Colonic mucosa (tissue), 4 donors: ENCODE measurements around the gene SPO11. TPM values are rescaled to one million over a fixed set of nuclear protein-coding genes. Genes with fewer than 3 reads are reported as not detected.
A peak's percentile ranks its signal among the peaks of the same experiment; 100 is the strongest.

ENCODE experiments used
- DNase-seq: peaks from one replicate; pipeline ENCODE4 v3.0.0-alpha.2; 2020
- H3K27ac ChIP-seq: fragments of 200-600 bp; one replicate; pipeline ENCODE4 v1.8.0; 2021
- H3K27me3 ChIP-seq: fragments of 200-600 bp; one replicate; pipeline ENCODE4 v1.8.0; 2021
- H3K36me3 ChIP-seq: fragments of 200-600 bp; one replicate; pipeline ENCODE4 v1.8.0; 2021
- H3K4me1 ChIP-seq: fragments of 200-600 bp; one replicate; pipeline ENCODE4 v1.8.0; 2021; ENCODE audit warnings: mild to moderate bottlenecking
- H3K4me3 ChIP-seq: fragments of 200-600 bp; one replicate; pipeline ENCODE4 v1.8.0; 2021
- H3K9ac ChIP-seq, 2 donors: one replicate each; pipeline ENCODE4 v1.7.0; 2013; ENCODE audit warnings: control low read depth in 2 of 2, low read depth in 2 of 2, low read length in 2 of 2
- H3K9me3 ChIP-seq: fragments of 200-600 bp; one replicate; pipeline ENCODE4 v1.8.0; 2021
- CTCF ChIP-seq: fragments of 200-600 bp; IDR thresholded peaks from one replicate; pipeline ENCODE4 v1.8.0; 2022; ENCODE audit warnings: antibody characterized with exemption, mild to moderate bottlenecking
- intact Hi-C: fragments of 100-400 bp; cut with DNase I; formaldehyde crosslinking; loops from one replicate; pipeline ENCODE4 v1.14.1; 2022
- total RNA-seq, 2 donors: library from RNA; stranded (reverse); fragmentation: NEBNext Ultra II Directional in 1 of 2; extraction: Animal tissue kit (Norgen Biotek cat#: 25700) in 1 of 2; gene quantifications; one replicate each; pipeline ENCODE4 v1.2.1, GENCODE V29; 2021
- donor health status: healthy.
- donor health status: DM: no; HTN: no; CAD: no.
- donor health status: DM: no; HTN: no; CAD: no.

Gene SPO11
- total RNA-seq, 2 donors from 2014 or later: not detected

GRCh38 chr20:57382516-57382915 lies 52.9 kb downstream of the SPO11 start:
- no peak overlapping the region for H3K27ac ChIP-seq
- no peak for DNase-seq
- H3K4me1 ChIP-seq: peaks cover 11% of the 10 kb centered on the region
- intact Hi-C loops: no loop called here
- no peak for TF ChIP-seq CTCF
- no peak overlapping the region for H3K9ac ChIP-seq
- no peaks in the 10 kb centered on the region for H3K27me3 ChIP-seq
- no peak overlapping the region for H3K4me3 ChIP-seq
- no peaks in the 10 kb centered on the region for H3K9me3 ChIP-seq
- no peaks in the 10 kb centered on the region for H3K36me3 ChIP-seq

- DNase-seq: peak; percentile 79
- no peaks in the 10 kb centered on the region for H3K27me3 ChIP-seq
- H3K4me1 ChIP-seq: peaks cover 11% of the 10 kb centered on the region
- no peak overlapping the region for H3K4me3 ChIP-seq
- H3K27ac ChIP-seq: peak overlapping the region; percentile 50
- no peak for TF ChIP-seq CTCF
- no peaks in the 10 kb centered on the region for H3K9me3 ChIP-seq
- intact Hi-C loops: no loop called here
- no peaks in the 10 kb centered on the region for H3K36me3 ChIP-seq
- H3K9ac ChIP-seq: peak overlapping the region in 1 of 2 donors; percentile 68
These were observed 54.1 kb downstream of the SPO11 start for GRCh38 chr20:57383447-57384347.

- intact Hi-C loops: no loop called here
- Histone ChIP-seq H3K27ac (peak overlapping the region; percentile 50), H3K36me3 (no peaks in the 10 kb centered on the region), H3K4me3 (no peak overlapping the region), H3K9me3 (no peaks in the 10 kb centered on the region), H3K9ac (peak overlapping the region in 1 of 2 donors; percentile 68), H3K4me1 (peaks cover 11% of the 10 kb centered on the region), H3K27me3 (no peaks in the 10 kb centered on the region)
- no peak for TF ChIP-seq CTCF
- peak; percentile 76 for DNase-seq
These were observed 54.9 kb downstream of the SPO11 start for GRCh38 chr20:57384486-57384885.

GRCh38 chr20:57384953-57385761 lies 55.6 kb downstream of the SPO11 start:
- DNase-seq: no peak
- Histone ChIP-seq H3K9me3 (no peaks in the 10 kb centered on the region), H3K27ac (peak overlapping the region; percentile 50), H3K27me3 (no peaks in the 10 kb centered on the region), H3K36me3 (no peaks in the 10 kb centered on the region), H3K9ac (peak overlapping the region in 1 of 2 donors; percentile 68), H3K4me1 (peaks cover 15% of the 10 kb centered on the region), H3K4me3 (no peak overlapping the region)
- intact Hi-C loops: no loop called here
- TF ChIP-seq CTCF: no peak

GRCh38 chr20:57385940-57386339 lies 56.3 kb downstream of the SPO11 start:
- Histone ChIP-seq H3K9me3 (no peaks in the 10 kb centered on the region), H3K4me3 (no peak overlapping the region), H3K27me3 (no peaks in the 10 kb centered on the region), H3K36me3 (no peaks in the 10 kb centered on the region), H3K4me1 (peaks cover 15% of the 10 kb centered on the region), H3K9ac (no peak overlapping the region), H3K27ac (no peak overlapping the region)
- intact Hi-C loops: no loop called here
- TF ChIP-seq CTCF: no peak
- no peak for DNase-seq
